VCaP (cell line): ENCODE data around the gene COLQ.
A peak's percentile ranks its signal among the peaks of the same experiment; 100 is the strongest.
"Not testable (repeated sequence)": the region's sequence is repeated elsewhere in the genome, so short reads cannot be mapped to it uniquely, and the experiment has no call there.

ENCODE experiments used
- H3K27ac ChIP-seq: fragments of 450-650 bp; 2 replicates; pipeline ENCODE4 v1.5.1; 2017
- TF ChIP-seq, protein P1 (sequence below): fragments of 450-650 bp; conservative IDR thresholded peaks from 2 replicates; pipeline ENCODE4 v1.5.1; 2017; ENCODE audit warnings: mild to moderate bottlenecking, moderate library complexity

The COLQ gene

DNA sequence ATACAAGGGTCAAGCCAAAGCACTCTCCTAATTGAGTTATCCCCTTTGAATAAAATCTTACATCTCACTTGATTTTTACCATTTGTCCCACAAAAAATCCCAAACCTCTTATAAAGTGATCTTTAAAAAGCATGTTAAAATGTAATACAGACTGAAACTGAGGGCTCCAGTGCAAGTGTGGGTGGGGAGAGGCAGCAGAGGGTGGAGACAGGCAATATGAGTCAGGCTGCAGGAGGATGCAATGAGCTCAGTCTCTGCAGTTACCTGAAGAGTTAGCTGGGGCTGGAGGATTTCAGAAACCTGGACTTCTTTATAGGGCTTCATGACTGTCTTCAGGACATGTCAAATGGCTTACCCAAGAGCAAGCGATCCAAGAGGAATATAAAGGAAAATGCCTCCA lies 14.2 kb upstream of the COLQ start:
- H3K27ac ChIP-seq: no peak overlapping the region
- TF ChIP-seq, protein P1, sequence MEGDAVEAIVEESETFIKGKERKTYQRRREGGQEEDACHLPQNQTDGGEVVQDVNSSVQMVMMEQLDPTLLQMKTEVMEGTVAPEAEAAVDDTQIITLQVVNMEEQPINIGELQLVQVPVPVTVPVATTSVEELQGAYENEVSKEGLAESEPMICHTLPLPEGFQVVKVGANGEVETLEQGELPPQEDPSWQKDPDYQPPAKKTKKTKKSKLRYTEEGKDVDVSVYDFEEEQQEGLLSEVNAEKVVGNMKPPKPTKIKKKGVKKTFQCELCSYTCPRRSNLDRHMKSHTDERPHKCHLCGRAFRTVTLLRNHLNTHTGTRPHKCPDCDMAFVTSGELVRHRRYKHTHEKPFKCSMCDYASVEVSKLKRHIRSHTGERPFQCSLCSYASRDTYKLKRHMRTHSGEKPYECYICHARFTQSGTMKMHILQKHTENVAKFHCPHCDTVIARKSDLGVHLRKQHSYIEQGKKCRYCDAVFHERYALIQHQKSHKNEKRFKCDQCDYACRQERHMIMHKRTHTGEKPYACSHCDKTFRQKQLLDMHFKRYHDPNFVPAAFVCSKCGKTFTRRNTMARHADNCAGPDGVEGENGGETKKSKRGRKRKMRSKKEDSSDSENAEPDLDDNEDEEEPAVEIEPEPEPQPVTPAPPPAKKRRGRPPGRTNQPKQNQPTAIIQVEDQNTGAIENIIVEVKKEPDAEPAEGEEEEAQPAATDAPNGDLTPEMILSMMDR: no peak

DNA sequence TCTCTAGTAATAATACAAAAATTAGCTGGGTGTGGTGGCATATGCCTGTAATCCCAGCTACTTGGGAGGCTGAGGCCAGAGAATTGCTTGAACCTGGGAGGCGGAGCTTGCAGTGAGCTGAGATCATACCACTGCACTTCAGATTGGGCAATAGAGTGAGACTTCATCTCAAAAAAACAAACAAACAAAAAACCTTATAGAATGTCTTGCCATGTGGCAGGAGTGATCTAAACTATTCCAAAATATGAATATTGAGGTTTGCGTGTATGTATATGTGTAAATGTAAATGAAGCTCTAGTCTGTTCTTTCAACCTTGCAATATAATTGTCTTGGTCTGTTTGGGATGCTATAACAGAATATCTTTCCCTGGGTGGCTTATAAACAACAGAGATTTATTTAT lies 11.1 kb upstream of the COLQ start:
- not testable (repeated sequence) for H3K27ac ChIP-seq

DNA sequence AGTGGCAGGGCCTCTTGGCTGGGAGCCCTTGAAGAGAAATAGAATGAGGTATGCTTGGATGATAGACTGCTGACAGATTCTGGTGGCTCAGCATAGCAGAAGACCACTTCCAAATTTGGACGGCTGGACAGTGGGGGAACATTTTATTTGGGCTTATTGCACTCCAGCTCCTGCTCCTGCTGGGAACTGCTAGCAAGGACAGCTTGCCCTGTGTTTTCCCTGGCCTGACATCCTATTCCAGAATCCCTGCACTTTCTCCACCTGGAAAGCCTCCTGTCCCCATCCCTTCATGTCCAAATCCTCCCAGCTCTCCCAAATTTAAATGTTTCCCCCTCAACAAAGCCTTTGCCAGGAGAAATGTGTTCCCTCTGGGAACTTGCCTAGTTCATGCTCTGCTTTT lies 9.8 kb upstream of the COLQ start:
- TF ChIP-seq, protein P1: no peak
- H3K27ac ChIP-seq: no peak overlapping the region

DNA sequence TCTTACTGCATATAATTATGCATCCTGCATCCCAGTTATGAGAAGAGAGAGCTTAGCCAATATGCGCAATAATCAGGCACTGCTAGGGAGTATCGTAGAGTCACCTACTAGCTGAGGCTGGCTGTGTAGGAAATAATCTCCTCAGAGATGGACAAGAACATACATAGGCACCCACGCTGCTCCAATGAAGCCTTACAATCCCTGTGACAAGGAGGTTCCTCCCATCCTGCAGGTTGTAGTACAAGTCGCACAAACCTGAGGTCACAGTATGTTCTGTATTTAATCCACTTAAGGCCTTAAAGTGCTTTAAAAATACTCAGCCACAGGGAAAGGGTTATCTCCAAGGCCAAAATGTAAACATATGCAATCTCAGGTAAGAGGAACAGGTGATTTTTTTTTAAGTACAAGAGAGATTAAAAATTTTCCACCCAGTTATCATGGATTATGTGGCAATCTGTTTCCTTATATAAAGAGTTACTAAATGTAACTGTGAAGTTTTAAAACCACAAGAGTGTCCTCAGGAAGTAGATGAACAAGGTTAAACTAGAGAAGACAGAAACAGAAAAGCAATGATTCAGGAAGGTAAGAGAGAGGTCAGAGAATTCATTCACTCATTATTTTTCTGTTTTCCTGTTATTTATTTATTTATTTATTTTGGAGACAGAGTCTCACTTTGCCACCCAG lies 7.5 kb upstream of the COLQ start:
- H3K27ac ChIP-seq: no peak overlapping the region
- TF ChIP-seq, protein P1: no peak

DNA sequence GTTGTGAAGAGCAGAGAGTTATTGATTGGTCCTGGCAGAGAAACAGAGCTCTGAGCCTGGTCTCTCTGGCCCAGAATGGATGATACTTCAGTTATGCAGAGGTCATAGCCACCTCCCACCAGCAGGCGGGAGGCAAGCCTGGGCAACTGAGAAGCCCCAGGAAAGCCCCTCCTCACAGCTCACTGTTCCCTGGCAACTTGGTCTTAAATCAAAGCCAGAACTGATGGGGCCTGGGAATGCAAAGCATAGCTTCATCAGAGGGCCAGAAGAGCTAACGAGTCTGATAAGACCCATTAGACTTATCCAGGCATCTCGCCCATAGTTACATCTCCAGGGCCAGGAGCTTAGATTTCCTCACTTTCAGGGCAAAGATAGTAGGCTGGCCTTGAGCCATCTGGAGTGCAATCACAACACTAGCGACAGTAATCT lies 5.5 kb upstream of the COLQ start:
- TF ChIP-seq, protein P1: no peak
- H3K27ac ChIP-seq: no peak overlapping the region

DNA sequence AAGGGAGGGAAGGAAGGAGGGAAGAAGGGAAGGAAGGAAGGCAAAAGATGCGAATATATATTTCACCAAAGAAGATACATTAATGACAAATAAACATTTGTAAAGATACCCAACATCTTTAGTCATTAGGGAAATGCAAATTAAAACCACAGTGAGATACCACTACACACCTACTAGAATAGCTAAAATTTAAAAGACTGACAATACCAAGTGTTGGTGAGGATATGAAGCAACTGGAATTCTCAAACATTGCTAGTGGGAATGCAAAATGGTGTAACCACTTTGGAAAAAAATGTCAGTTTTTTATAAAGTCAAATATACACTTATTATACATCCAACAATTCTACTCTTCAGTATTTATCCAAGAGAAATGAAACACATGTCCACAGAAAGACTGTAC lies 4.3 kb upstream of the COLQ start:
- H3K27ac ChIP-seq: no peak overlapping the region
- TF ChIP-seq, protein P1: no peak

DNA sequence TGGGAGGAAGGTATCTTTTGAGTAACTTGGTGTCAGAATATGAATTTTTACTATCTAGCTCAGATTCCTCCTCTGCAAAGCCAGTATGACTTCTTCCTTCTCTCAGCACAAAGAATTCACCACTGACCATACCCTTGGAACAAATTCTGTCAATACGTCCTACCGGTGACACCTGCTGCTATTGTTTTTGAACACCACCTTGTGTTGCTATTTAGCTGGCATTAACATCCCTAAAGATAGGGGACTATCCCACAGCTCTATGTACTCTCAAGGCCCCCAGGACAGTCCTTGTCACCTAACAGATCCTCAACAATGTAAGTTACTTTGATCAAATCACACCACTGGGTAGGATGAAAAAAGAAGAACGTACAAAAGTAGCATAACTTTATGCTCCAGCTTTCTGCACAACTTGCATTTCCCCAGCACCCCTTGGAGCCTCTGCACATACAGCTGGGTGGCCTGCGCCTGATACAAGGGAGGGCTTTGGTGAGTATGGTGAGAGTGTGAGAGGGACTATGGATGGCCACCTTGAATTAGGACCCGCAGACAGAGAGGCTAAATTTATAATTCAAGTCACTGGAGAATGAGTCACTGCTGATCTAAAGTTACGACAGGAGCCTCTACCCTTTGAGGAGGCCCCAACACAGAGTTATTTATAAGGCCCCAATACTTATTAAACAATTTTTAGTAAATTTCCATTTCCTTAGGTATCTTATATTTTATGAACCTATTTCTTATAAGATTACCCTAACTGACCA lies 2.3 kb upstream of the COLQ start:
- TF ChIP-seq, protein P1: peak; percentile 25
- H3K27ac ChIP-seq: no peak overlapping the region

DNA sequence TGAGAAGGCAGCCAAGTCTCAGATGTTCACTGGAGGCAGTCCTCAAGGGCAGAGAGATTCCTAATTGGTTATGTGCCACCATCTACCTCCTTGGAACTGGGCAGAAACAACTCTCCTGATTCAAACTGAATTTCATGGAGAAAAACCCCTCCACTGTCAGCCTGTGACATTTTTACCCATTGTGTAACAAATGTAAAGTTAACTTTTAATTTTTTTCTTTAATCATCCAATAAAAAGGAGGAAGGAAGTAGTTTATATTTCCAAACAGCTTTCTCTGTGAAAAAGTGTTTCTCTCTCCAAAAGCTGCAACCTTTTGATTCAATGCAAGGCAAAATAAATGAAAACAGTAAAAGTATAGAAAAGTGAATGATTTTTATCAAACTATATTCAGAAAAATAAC lies 510 bp upstream of the COLQ start:
- TF ChIP-seq, protein P1: no peak
- no peak overlapping the region for H3K27ac ChIP-seq
